HG02840 (cell line): ENCODE results near the gene MFAP2.
"Not testable (repeated sequence)": the region's sequence is repeated elsewhere in the genome, so short reads cannot be mapped to it uniquely, and the experiment has no call there.

ENCODE experiments used
- ATAC-seq: cut with Tn5 transposase; IDR thresholded peaks from one replicate; pipeline ENCODE4 v1.9.1; 2021; ENCODE audit warnings: mild to moderate bottlenecking, moderate library complexity, moderate number of reproducible peaks; ENCODE audit not compliant: unreplicated experiment, low FRiP score

MFAP2 gene

DNA sequence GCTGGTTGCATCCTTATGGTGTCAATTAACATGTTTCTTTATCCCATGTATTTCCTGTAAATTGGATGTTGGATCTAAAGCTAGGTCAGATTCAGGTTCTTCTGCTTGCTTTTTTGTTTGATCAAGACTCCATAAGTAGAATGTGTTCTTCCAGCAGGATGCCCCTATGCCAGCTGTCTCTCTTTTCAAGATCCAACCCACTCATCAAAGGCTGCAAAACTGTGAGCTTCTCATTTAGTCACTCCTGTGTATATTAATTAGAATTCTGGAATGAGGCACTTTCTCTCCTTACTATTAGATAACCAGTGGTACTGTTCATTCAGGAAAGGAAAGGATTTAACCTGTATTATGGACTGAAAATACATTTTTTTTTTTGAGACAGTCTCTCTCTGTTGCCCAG lies 46.5 kb downstream of the MFAP2 start:
- ATAC-seq, result not testable (repeated sequence)

DNA sequence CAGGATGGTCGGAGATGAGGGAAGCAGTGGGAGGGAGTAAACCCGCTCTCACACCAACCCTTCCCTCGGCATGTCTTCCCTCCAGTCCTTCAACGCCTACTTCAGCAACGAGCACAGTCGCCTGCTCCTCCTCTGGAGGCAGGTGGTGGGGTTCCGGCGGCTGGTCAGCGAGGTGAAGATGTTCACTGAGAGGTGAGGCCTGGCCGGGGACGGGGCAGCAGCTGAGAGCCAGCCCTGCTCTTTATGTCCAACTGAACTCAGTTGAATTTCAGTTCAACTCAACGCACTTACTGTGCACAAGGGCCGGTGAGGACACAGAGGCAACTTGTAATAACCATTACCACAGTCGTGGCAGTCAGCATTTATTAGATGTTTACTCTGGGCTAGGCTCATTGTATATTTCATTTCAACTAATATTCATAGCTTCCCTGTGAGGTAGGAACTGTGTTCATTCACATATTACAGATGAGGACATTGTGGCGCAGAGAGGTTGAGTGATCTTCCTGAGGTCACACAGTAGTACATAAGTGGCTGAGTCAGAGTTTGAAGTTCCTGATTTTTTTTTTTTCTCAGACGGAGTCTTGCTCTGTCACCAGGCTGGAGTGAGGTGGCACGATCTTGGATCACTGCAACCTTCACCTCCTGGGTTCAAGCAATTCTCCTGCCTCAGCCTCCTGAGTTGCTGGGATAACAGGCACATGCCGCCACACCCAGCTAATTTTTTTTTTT lies 49.0 kb downstream of the MFAP2 start:
- not testable (repeated sequence) for ATAC-seq

- ATAC-seq, result not testable (repeated sequence)
Measured at GRCh38 chr1:16929146-16930041, 51.0 kb downstream of the MFAP2 start.

- no peak for ATAC-seq
Measured at GRCh38 chr1:16927711-16928485, 52.5 kb downstream of the MFAP2 start.

- ATAC-seq, result no peak
Measured at GRCh38 chr1:16927256-16927655, 53.2 kb downstream of the MFAP2 start.

GRCh38 chr1:16926491-16927073 lies 53.8 kb downstream of the MFAP2 start:
- ATAC-seq, result no peak

DNA sequence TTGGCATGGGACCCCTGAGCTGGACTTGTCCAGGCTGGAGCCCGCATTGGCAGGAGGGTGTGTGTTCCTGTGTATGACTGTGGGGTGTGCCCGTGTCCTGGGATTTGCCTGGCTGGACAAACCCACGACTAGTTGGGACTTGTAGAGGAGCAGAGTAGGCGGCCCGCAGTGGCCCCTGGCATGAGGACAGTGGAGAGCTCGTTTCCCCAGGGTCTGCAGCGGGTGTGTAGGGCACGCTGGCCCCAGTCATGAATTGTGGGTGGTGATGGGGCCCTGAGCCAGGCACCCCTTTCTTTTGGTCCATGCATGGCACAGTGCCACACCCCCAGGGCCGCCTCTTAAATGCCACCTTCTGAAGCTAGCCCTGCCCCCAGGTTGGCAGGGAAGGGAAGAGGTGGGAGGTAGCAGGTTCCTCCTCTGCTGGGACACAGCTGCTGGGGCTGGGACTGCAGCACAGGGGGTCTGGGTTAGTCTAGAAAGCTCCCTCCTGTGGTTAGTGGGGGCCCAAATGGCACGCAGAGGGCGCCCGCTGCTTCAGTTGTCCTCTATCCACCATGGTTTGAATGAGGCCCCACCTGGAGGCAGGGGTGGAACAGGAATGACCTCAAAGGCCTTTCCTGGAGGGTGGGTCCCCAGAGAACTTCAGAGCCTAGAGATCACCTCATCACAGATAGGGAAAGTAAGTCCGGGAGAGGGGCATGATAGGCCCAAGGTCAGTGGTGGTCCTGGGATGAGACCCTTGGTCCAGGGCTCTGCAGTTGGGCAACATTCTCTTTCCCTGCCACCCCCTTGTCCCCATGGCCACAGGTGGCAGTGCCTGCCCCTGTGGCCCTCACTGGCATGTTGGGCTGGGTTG lies 54.6 kb downstream of the MFAP2 start:
- ATAC-seq, result no peak

DNA sequence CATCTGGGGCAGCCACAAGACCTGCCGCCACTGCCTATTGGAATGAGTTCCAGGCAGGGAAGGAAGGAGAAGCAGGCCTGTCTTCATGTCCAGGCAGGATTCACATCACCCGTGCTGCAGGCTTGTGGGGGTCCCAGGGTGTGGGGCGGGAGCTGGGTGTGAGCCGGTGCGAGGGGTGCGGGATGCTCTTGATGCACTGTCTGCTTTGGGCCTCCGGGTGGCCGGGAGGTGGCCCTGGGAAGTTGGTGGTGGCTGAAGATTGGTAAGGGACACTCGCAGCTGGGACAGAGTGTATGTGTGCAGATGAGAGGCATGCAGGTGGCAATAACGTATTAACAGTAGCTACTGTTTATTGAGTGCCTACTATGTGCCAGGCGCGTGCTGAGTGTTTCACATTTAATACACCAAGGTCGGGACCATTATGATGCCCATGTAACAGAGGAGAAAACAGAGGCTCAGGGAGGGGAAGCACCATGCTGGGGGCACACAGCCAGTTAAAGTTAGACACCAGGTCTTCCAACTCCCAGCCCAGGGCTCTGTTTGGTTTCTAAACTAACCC lies 55.4 kb downstream of the MFAP2 start:
- no peak for ATAC-seq
